ENCODE results near the gene VWDE. TPM values are rescaled to one million over a fixed set of nuclear protein-coding genes. Genes with fewer than 3 reads are reported as not detected.

Gene VWDE
- total and polyA plus RNA-seq, 2 of the 8 experiments (the other 6 are each of a cell fraction or from before 2014, with no cell fraction given) = 11.0 to 21.2 TPM

- TF ChIP-seq ATF2 (IDR thresholded peaks at IDR 0.05; ENCODE audit: low read length) = no peak
- TF ChIP-seq RAD21 (IDR thresholded peaks at IDR 0.05 in 1 of 2, conservative IDR thresholded peaks at IDR 0.05 in 1 of 2; ENCODE audit: low read depth in 2 of 2, low read length in 2 of 2) = peak in 1 of 2 experiments; percentile 27; a peak in 3 of 4 replicates
- no peak for TF ChIP-seq SIRT6 (IDR thresholded peaks at IDR 0.05; ENCODE audit: low read length)
- no peak for TF ChIP-seq FOSL1 (IDR thresholded peaks at IDR 0.05; ENCODE audit: insufficient read depth, low read depth, low read length)
These were observed 30.5 kb upstream of the VWDE start (continued) for GRCh38 chr7:12434012-12434642.

Data from H1 (cell line).